Activated CD8-positive, alpha-beta memory T cell treated with anti-CD3 and anti-CD28 coated beads, Interleukin-2, amount 50 U/mL, for 48 hours (primary cell): Measurements from ENCODE around the gene UBE2K.
A peak's percentile ranks its signal among the peaks of the same experiment; 100 is the strongest.

Experiments
- DNase-seq: peaks from one replicate; pipeline ENCODE4 v3.0.0-alpha.2; 2020

UBE2K gene

GRCh38 chr4:39698424-39699009, 581 bp downstream of the UBE2K start:
- DNase-seq: no peak

GRCh38 chr4:39699687-39700409, 1.9 kb downstream of the UBE2K start:
- no peak for DNase-seq

- no peak for DNase-seq
Measured at GRCh38 chr4:39700554-39700953, 2.6 kb downstream of the UBE2K start.

- DNase-seq: no peak
Measured at GRCh38 chr4:39702716-39703115, 4.8 kb downstream of the UBE2K start.

- peak; percentile 1 for DNase-seq
Measured at GRCh38 chr4:39704789-39705188, 6.9 kb downstream of the UBE2K start.

- DNase-seq: peak; percentile 35
Measured at GRCh38 chr4:39706334-39706733, 8.4 kb downstream of the UBE2K start.

- peak; percentile 50 for DNase-seq
Measured at GRCh38 chr4:39706741-39707511, 9.0 kb downstream of the UBE2K start.

GRCh38 chr4:39710098-39710896, 12.4 kb downstream of the UBE2K start:
- DNase-seq: peak; percentile 18

- DNase-seq: peak; percentile 18
Measured at GRCh38 chr4:39712819-39713607, 15.1 kb downstream of the UBE2K start.

- no peak for DNase-seq
Measured at GRCh38 chr4:39713691-39714090, 15.8 kb downstream of the UBE2K start.

GRCh38 chr4:39714166-39714565, 16.2 kb downstream of the UBE2K start:
- DNase-seq: no peak

- DNase-seq: peak; percentile 6
Measured at GRCh38 chr4:39715788-39716187, 17.9 kb downstream of the UBE2K start.

GRCh38 chr4:39716356-39716755, 18.4 kb downstream of the UBE2K start:
- peak; percentile 40 for DNase-seq

- peak; percentile 47 for DNase-seq
Measured at GRCh38 chr4:39717743-39718142, 19.8 kb downstream of the UBE2K start.

GRCh38 chr4:39718366-39719323, 20.7 kb downstream of the UBE2K start:
- DNase-seq: peak; percentile 56

- DNase-seq: no peak
Measured at GRCh38 chr4:39719804-39720580, 22.1 kb downstream of the UBE2K start.

GRCh38 chr4:39721273-39721672, 23.3 kb downstream of the UBE2K start:
- peak; percentile 18 for DNase-seq

GRCh38 chr4:39721788-39722187, 23.9 kb downstream of the UBE2K start:
- peak; percentile 8 for DNase-seq

- DNase-seq: no peak
Measured at GRCh38 chr4:39729557-39729956, 31.6 kb downstream of the UBE2K start.

GRCh38 chr4:39730072-39730471, 32.1 kb downstream of the UBE2K start:
- no peak for DNase-seq
